Transverse colon (tissue), 4 donors: ENCODE data around the gene NAT10. TPM values are rescaled to one million over a fixed set of nuclear protein-coding genes. Genes with fewer than 3 reads are reported as not detected.

Experiments used
- DNase-seq: peaks from one replicate; pipeline ENCODE4 v3.0.0-alpha.2; 2019
- H3K27ac ChIP-seq, 4 donors: fragments of 200-600 bp; sonication (generic); 2 replicates each; pipeline ENCODE4 v1.5.1; 2016 to 2018; ENCODE audit warnings: inconsistent platforms in 4 of 4
- H3K27me3 ChIP-seq: fragments of 200-600 bp; sonication (generic); 2 replicates; pipeline ENCODE4 v1.5.1; 2017; ENCODE audit warnings: inconsistent platforms
- H3K36me3 ChIP-seq, 4 donors: fragments of 200-600 bp; sonication (generic); 2 replicates each; pipeline ENCODE4 v1.5.1; 2017 to 2019; ENCODE audit warnings: inconsistent platforms in 4 of 4
- H3K4me1 ChIP-seq, 4 donors: fragments of 200-600 bp; sonication (generic); 2 replicates each; pipeline ENCODE4 v1.5.1; 2017 to 2020; ENCODE audit warnings: inconsistent platforms in 4 of 4
- H3K4me3 ChIP-seq, 4 donors: fragments of 200-600 bp; sonication (generic); 1 replicate in 1 of 4; 2 replicates in 3 of 4; pipeline versions ENCODE4 v1.5.1 to v1.6.1; 2017 to 2019; ENCODE audit warnings: inconsistent platforms in 4 of 4
- H3K9me3 ChIP-seq, 2 donors: fragments of 200-600 bp; sonication (generic); 2 replicates each; pipeline ENCODE4 v1.5.1; 2017 to 2019; ENCODE audit warnings: inconsistent platforms in 2 of 2
- EP300 ChIP-seq: sonication (generic); formaldehyde crosslinking; IDR thresholded peaks from one replicate; pipeline ENCODE4 v1.6.1; 2017; ENCODE audit warnings: antibody characterized with exemption, low read depth
- POLR2A ChIP-seq: fragments of 450-650 bp; IDR thresholded peaks from one replicate; pipeline ENCODE4 v1.6.1; 2016; ENCODE audit warnings: antibody characterized with exemption, mild to moderate bottlenecking, moderate library complexity
- POLR2AphosphoS5 ChIP-seq, 3 donors: sonication (generic); formaldehyde crosslinking; IDR thresholded peaks; one replicate each; pipeline ENCODE4 v1.6.1; 2016; ENCODE audit warnings: antibody characterized with exemption in 3 of 3
- WGBS, 2 donors: methylation state at CpG; one replicate each; pipeline ENCODE4 v1.1.5; 2018; ENCODE audit warnings: low coverage in 1 of 2; 5-methylcytosine and 5-hydroxymethylcytosine counted together
- in situ Hi-C, 4 donors: fragments of 200-750 bp; cut with MboI; loops; one replicate each; pipeline versions ENCODE4 v1.15.0 to v1.15.1; 2017; ENCODE audit warnings: low sequenced_read_pairs in 3 of 4, low pct_ligation_motif_present in 1 of 4, low pct_unique_long_range_greater_than_20kb in 1 of 4
- intact Hi-C: fragments of 100-400 bp; cut with DNase I; formaldehyde crosslinking; loops from one replicate; pipeline ENCODE4 v1.15.1; 2023; ENCODE audit warnings: low total_unique reads
- total RNA-seq, 4 donors: library from RNA; depleted of rRNA; stranded (reverse); fragments of >200 nt; gene quantifications; one replicate each; pipeline ENCODE4 v1.1.0, GENCODE V29; 2016
- TF ChIP-seq, protein P1 (sequence below), 5 experiments: fragments of 200-600 bp in 3 of 5; fragments of 450-650 bp in 2 of 5; sonication (generic) in 3 of 5; IDR thresholded peaks; 1 replicate in 2 of 5; 2 replicates in 3 of 5; pipeline ENCODE4 v1.5.1; 2016 to 2017; ENCODE audit warnings: antibody characterized with exemption in 5 of 5, inconsistent platforms in 3 of 5, mild to moderate bottlenecking in 2 of 5, moderate library complexity in 1 of 5

Gene NAT10
- total RNA-seq, 4 donors from 2014 or later, result 16.0 to 40.6 (median 26.9) TPM

DNA sequence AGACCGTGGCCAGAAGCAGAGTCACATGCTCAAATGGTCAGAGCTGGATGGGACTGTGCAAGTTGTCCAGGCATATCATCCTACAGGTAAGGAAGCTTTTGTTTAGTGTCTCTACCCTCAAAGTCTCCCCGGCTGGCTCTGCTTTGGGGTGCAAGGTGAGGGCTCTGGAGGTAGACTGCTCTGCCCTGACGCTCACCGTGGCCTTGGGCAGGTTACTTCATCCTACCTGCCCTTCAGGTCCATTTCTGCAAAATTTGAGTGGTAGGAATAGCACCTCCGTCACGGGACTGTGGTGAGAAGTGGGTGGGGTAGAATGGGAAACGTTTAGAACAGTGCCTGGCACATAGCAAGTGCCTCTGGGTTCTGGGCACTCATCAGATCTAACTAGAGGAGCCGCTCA, 42.2 kb downstream of the NAT10 start:
- in situ Hi-C loops, result no loop called here
- no peak for DNase-seq
- Histone ChIP-seq H3K27me3 (no peaks in the 10 kb centered on the region), H3K9me3 (no peaks in the 10 kb centered on the region), H3K4me1 (no peaks in the 10 kb centered on the region), H3K27ac (no peak overlapping the region), H3K4me3 (no peak overlapping the region), H3K36me3 (peaks cover 0 to 45% (median 22%) of the 10 kb centered on the region in 4 donors)
- 70 to 88% methylated on average over 2 to 8 of the region's 8 CpGs for WGBS, 2 donors
- intact Hi-C loops, result no loop called here
- TF ChIP-seq POLR2A (no peak), EP300 (no peak), POLR2AphosphoS5 (IDR thresholded peaks at IDR 0.05) (no peak)
- TF ChIP-seq, protein P1, sequence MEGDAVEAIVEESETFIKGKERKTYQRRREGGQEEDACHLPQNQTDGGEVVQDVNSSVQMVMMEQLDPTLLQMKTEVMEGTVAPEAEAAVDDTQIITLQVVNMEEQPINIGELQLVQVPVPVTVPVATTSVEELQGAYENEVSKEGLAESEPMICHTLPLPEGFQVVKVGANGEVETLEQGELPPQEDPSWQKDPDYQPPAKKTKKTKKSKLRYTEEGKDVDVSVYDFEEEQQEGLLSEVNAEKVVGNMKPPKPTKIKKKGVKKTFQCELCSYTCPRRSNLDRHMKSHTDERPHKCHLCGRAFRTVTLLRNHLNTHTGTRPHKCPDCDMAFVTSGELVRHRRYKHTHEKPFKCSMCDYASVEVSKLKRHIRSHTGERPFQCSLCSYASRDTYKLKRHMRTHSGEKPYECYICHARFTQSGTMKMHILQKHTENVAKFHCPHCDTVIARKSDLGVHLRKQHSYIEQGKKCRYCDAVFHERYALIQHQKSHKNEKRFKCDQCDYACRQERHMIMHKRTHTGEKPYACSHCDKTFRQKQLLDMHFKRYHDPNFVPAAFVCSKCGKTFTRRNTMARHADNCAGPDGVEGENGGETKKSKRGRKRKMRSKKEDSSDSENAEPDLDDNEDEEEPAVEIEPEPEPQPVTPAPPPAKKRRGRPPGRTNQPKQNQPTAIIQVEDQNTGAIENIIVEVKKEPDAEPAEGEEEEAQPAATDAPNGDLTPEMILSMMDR (IDR thresholded peaks at IDR 0.05), result no peak

DNA sequence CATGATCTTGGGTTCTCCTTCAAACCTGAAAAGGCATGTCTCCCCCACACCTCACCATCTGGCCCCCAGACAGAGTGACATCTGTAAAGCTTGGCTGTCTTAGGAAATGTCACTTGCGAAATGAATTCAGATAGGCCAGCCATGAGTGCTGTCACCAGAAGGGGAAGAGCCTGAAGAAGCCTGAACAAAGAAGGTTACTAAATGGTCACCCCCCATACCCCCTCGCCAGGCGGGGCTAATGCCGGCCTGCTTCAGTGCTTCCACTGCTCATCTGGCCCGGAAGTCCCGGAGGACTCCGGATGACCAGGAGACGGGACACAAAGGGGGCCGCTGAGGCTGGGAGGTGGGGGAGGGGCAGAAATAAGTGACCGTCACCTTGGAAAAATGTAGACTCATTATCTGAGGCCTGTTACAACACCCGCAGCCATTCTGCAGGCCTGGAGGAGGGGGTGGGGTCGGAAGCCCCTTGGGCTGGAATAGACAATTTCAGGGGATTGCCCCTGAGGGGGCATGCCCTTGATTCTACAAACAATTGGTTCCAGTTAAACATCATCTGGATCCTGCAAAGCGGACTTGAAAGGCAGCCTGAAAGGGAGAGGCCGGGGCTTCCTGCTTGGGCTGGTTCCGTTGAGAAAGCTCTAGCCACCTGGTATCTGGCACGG, 43.2 kb downstream of the NAT10 start:
- DNase-seq, result no peak
- no peak overlapping the region for H3K27ac ChIP-seq
- in situ Hi-C loops (no loop called here), intact Hi-C loops (no loop called here)
- WGBS, 2 donors, result 90% methylated on average over 16 of the region's 16 CpGs; no CpG with 5 or more reads in 1 of the 2 donors
- no peaks in the 10 kb centered on the region for H3K27me3 ChIP-seq
- H3K36me3 ChIP-seq, result peaks cover 0 to 35% (median 17%) of the 10 kb centered on the region in 4 donors
- H3K9me3 ChIP-seq, result no peaks in the 10 kb centered on the region
- TF ChIP-seq, protein P1 (IDR thresholded peaks at IDR 0.05), result no peak
- TF ChIP-seq POLR2AphosphoS5 (IDR thresholded peaks at IDR 0.05), result no peak
- TF ChIP-seq POLR2A, result no peak
- no peak for TF ChIP-seq EP300
- no peaks in the 10 kb centered on the region for H3K4me1 ChIP-seq
- H3K4me3 ChIP-seq, result no peak overlapping the region

DNA sequence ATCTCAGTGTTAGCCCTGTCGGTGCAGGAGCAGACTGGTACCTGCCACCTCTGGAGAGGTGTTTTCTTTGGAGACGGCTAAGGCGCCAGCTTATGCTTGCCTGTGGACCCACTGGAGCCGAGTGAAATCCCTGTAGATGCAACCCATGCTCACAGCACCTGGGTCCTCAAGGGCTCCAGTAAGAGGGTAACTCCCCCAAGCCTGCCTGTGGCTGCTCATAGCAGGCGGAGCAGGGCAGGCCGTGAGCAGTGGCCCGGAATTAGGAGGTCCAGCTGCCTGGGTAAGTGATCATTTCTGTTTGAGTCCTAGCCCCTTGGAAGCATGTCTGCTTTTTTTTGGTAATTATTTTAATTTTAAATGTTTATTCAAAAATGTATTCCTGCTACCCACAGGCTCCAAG, 43.8 kb downstream of the NAT10 start:
- intact Hi-C loops, result no loop called here

DNA sequence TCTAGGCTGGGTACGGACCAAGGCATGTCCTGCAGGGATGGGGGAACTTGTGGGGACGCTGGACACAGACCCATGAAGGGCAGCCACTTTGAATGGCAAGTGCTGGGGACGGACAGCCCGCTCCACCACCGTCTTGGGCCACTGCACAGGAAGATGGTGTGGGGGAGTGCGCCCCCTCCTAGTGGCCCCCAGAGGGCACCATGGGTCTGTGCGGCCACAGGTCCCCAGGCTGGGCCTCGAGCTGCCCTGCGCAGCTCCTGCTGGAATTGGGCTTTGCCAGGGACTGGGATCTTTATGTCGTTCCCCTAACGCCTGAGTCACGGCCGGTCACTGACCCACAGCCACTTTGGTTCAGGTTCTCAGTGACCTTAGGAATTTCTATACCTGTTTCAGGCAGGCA, 44.4 kb downstream of the NAT10 start:
- Histone ChIP-seq H3K27ac (no peak overlapping the region), H3K27me3 (no peaks in the 10 kb centered on the region), H3K36me3 (peaks cover 0 to 24% (median 11%) of the 10 kb centered on the region in 4 donors), H3K9me3 (no peaks in the 10 kb centered on the region), H3K4me3 (no peak overlapping the region), H3K4me1 (peaks cover 0 to 5% (median 0%) of the 10 kb centered on the region in 4 donors)
- TF ChIP-seq, protein P1 (IDR thresholded peaks at IDR 0.05), result no peak
- TF ChIP-seq EP300, result no peak
- DNase-seq, result no peak
- in situ Hi-C loops (loop anchor here in 3 of 4 donors (25.0 kb wide), 1 partner anchor 338 kb away; no protein-coding TSS in a partner anchor), intact Hi-C loops (no loop called here)
- WGBS, 2 donors, result 73 to 86% methylated on average over 4 to 13 of the region's 13 CpGs

More for the DNA sequence above, 43.8 kb downstream of the NAT10 start:
- Histone ChIP-seq H3K27me3 (no peaks in the 10 kb centered on the region), H3K4me1 (no peaks in the 10 kb centered on the region), H3K4me3 (no peak overlapping the region), H3K36me3 (peaks cover 0 to 29% (median 14%) of the 10 kb centered on the region in 4 donors), H3K9me3 (no peaks in the 10 kb centered on the region), H3K27ac (no peak overlapping the region)
- in situ Hi-C loops, result no loop called here
- TF ChIP-seq, protein P1 (IDR thresholded peaks at IDR 0.05), result no peak
- no peak for DNase-seq
- WGBS, 2 donors, result 96% methylated on average over 7 of the region's 7 CpGs; no CpG with 5 or more reads in 1 of the 2 donors
